Activated CD8-positive, alpha-beta T cell treated with anti-CD3 and anti-CD28 coated beads for 36 hours (primary cell): ENCODE measurements around the gene CDKN1C. TPM values are rescaled to one million over a fixed set of nuclear protein-coding genes. Genes with fewer than 3 reads are reported as not detected.

ENCODE experiments used
- ATAC-seq: fragments of 200-7000 bp; cut with Tn5 transposase; one replicate; pipeline ENCODE4 v1.10.0; 2021; ENCODE audit warnings: mild to moderate bottlenecking, moderate library complexity
- CTCF ChIA-PET: fragments of 350-600 bp; sonication (Branson Sonifier 250); formaldehyde crosslinking; loops from one replicate; lab custom pipeline; 2021; ENCODE audit warnings: antibody characterized with exemption; lab: Charles Lee
- POLR2A ChIA-PET: fragments of 350-600 bp; sonication (Branson Sonifier 250); formaldehyde crosslinking; loops from one replicate; lab custom pipeline; 2021; ENCODE audit warnings: antibody characterized with exemption; lab: Charles Lee
- DNase-seq: peaks from one replicate; pipeline ENCODE4 v3.0.0-alpha.2; 2020
- H3K27ac Mint-ChIP-seq: one replicate; pipeline ENCODE4 v1.8.0; 2021; ENCODE audit warnings: mild to moderate bottlenecking, mixed read lengths
- H3K27me3 Mint-ChIP-seq: one replicate; pipeline ENCODE4 v1.8.0; 2021; ENCODE audit warnings: mixed read lengths
- H3K36me3 Mint-ChIP-seq: one replicate; pipeline ENCODE4 v1.8.0; 2021; ENCODE audit warnings: low read depth, mixed read lengths
- H3K4me1 Mint-ChIP-seq: one replicate; pipeline ENCODE4 v1.8.0; 2021; ENCODE audit warnings: low read depth, mixed read lengths
- H3K4me3 Mint-ChIP-seq: one replicate; pipeline ENCODE4 v1.8.0; 2021; ENCODE audit warnings: mild to moderate bottlenecking, moderate library complexity, mixed read lengths
- H3K9me3 Mint-ChIP-seq: one replicate; pipeline ENCODE4 v1.8.0; 2021; ENCODE audit warnings: mixed read lengths
- intact Hi-C: fragments of 100-400 bp; cut with micrococcal nuclease; formaldehyde crosslinking; loops from one replicate; pipeline ENCODE4 v1.10.0; 2022
- total RNA-seq, 2 experiments: library from RNA; stranded (reverse); gene quantifications; one replicate each; pipeline ENCODE4 v1.2.3, GENCODE V29; 2021
- TF ChIP-seq, protein P1 (sequence below): fragments of 200-600 bp; IDR thresholded peaks from one replicate; pipeline ENCODE4 v1.8.0; 2022; ENCODE audit warnings: antibody characterized with exemption, mild to moderate bottlenecking

The CDKN1C gene
- total RNA-seq, 2 experiments from 2014 or later, result 1.6 TPM

DNA sequence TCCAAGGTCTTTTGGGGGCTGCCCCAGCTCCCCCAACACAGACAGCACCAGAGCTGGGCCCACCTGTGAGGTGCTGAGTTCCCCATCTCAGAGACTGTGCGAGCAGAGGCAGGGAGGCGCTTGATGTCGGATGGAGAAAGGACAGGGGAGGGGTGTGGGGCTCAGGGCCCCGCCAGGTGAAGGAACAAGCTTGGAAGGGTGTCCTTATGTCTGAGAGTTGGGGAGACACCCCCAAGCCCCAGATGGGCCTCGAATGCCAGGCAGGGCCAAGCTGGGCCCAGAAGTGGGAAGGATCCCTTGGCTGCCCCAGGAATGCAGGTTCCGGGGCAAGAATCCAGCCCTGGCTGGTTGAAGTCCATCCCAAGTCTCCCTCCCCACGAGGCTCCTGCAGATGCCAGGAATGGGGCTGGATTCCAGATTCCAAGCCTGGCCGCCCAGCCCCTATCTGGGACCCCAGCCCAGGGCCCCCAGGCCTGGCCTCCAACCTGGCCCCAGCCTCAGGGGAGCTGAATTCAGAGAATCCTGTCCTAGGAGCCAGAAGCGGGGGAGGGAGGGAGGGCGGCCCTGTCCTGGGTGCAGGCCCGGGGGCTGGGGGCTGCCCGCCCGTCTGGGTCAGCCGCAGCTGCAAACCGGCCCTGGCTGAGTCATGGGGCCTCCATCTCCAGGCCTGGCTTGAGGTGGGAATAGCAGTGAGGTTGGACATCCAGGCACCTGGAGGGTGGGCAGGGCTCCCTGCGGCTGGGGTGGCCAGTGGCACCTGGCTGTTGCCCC is 50.9 kb downstream of the CDKN1C start:
- POLR2A ChIA-PET, result no interaction called here
- H3K36me3 Mint-ChIP-seq, result peaks cover under 1% of the 10 kb centered on the region
- TF ChIP-seq, protein P1, sequence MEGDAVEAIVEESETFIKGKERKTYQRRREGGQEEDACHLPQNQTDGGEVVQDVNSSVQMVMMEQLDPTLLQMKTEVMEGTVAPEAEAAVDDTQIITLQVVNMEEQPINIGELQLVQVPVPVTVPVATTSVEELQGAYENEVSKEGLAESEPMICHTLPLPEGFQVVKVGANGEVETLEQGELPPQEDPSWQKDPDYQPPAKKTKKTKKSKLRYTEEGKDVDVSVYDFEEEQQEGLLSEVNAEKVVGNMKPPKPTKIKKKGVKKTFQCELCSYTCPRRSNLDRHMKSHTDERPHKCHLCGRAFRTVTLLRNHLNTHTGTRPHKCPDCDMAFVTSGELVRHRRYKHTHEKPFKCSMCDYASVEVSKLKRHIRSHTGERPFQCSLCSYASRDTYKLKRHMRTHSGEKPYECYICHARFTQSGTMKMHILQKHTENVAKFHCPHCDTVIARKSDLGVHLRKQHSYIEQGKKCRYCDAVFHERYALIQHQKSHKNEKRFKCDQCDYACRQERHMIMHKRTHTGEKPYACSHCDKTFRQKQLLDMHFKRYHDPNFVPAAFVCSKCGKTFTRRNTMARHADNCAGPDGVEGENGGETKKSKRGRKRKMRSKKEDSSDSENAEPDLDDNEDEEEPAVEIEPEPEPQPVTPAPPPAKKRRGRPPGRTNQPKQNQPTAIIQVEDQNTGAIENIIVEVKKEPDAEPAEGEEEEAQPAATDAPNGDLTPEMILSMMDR, result no peak
- H3K9me3 Mint-ChIP-seq, result no peaks in the 10 kb centered on the region
- CTCF ChIA-PET, result no interaction called here
- intact Hi-C loops, result no loop called here
- DNase-seq (no peak), ATAC-seq (no peak)
- no peaks in the 10 kb centered on the region for H3K27me3 Mint-ChIP-seq
- no peak overlapping the region for H3K4me3 Mint-ChIP-seq
- H3K27ac Mint-ChIP-seq, result no peak overlapping the region
- no peaks in the 10 kb centered on the region for H3K4me1 Mint-ChIP-seq

DNA sequence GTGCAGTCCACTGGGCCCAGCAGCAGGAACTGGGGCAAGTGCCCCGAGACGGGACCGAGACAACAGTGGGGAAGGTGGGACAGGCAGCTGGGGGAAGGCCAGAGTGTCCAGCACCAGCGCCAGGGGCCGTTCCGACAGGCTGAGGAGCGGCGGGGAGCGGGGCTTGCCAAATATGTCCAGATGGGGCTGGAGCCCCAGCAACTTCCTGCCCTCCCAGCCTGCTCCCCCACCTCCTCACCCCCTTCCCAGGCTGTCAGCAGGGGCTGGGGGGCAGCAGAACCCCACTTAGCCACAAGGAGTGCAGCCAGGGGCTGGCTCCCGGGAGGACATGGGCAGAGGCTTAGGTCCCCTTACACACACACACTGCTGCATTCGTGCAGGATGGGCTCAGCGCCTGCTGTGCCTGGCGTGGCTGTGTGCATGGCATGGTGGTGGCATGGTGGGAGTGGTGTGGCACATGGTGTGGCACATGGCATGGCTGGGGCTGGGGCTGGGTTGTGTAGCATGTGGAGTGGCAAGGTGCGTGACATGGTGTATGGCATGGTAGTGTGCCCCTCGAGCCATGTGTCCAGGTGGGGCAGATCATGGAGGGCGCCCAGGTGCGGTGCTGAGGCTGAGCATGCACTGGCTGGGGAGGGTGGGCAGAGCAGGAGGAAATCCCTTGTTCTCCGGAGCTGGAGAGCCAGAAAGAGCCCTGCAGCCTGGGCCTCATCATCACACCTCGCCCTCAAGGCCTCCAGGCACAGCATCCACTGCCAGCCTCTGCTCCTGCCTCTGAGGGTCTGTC is 51.7 kb downstream of the CDKN1C start:
- DNase-seq (no peak), ATAC-seq (no peak)
- Mint-ChIP-seq H3K27ac (no peak overlapping the region), H3K36me3 (peaks cover 6% of the 10 kb centered on the region), H3K4me1 (no peaks in the 10 kb centered on the region), H3K4me3 (no peak overlapping the region), H3K9me3 (peaks cover 7% of the 10 kb centered on the region), H3K27me3 (no peaks in the 10 kb centered on the region)
- TF ChIP-seq, protein P1, result no peak
- POLR2A ChIA-PET, result no interaction called here
- CTCF ChIA-PET, result no interaction called here
- intact Hi-C loops, result no loop called here

Other genes with a start within 250 kb of the CDKN1C start
- gene KCNQ1OT1, start 185.8 kb downstream of the CDKN1C start, total RNA-seq, result under 1 TPM; 0.22 to 0.23 TPM
- 1 to 10 TPM; 3.6 to 3.7 TPM for gene PHLDA2, start 43.6 kb upstream of the CDKN1C start, total RNA-seq
- gene NAP1L4, start 106.6 kb upstream of the CDKN1C start, total RNA-seq, result 100 to 1,000 TPM; 212 to 223 TPM
- 10 to 100 TPM; 82.7 to 88.2 TPM for gene CARS1, start 171.6 kb upstream of the CDKN1C start, total RNA-seq